Measurements from ENCODE around the gene CDH12.

CDH12 gene

DNA sequence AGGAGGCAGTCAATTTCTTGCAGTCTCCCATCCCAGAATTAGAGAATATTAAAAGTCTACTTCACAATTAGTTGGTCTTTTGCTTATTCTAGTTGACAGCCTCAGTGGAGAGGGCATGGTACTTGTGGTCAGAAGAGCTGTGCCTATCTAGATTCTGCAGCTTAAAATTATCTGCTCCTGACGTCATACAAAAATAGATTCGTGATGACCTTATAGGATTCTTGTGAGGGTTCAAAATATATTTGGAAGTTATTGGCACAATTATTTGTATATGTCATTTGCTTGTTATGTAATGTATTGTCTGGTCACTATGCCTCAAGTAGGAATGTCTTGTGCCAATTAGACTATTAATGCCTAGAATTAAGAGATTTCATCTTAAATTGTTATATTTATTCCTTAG is 142.5 kb downstream of the CDH12 start:
- Histone ChIP-seq H3K36me3 (ENCODE audit: insufficient read depth, low read length) (no peaks in the 10 kb centered on the region), H2AFZ (ENCODE audit: low read length, unreplicated experiment) (no peak overlapping the region), H3K27me3 (ENCODE audit: insufficient read depth, low read length) (no peaks in the 10 kb centered on the region), H3K4me1 (ENCODE audit: control insufficient read depth, insufficient read depth, low read length, unreplicated experiment) (no peaks in the 10 kb centered on the region), H3K4me3 (ENCODE audit: low read depth, low read length) (no peak overlapping the region), H3K27ac (ENCODE audit: low read depth, low read length) (no peak overlapping the region), H3K79me2 (ENCODE audit: control insufficient read depth, insufficient read depth, low read length, unreplicated experiment) (no peaks in the 10 kb centered on the region)

DNA sequence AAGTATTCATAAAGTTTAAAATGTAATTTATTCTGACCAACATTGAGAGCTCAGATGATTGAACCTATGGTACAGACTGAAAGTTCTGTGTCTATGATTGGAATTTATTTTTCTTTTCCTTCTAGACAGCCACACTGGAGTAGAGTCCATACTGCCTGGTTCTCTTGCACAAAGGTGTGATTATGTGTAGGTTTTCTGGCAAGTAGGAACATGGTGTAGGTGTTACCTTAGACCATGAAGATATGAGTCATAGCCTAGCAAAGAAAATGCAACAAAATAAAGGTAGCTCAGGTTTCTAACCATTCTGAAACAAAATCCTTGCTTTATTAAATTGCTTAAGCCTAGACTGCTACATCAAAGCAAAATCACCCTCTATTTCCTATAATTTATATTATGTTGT is 143.4 kb downstream of the CDH12 start:
- H3K4me3 ChIP-seq (ENCODE audit: low read depth, low read length) = no peak overlapping the region
- no peak overlapping the region for H3K27ac ChIP-seq (ENCODE audit: low read depth, low read length)
- H3K79me2 ChIP-seq (ENCODE audit: control insufficient read depth, insufficient read depth, low read length, unreplicated experiment) = no peaks in the 10 kb centered on the region
- no peaks in the 10 kb centered on the region for H3K4me1 ChIP-seq (ENCODE audit: control insufficient read depth, insufficient read depth, low read length, unreplicated experiment)
- no peaks in the 10 kb centered on the region for H3K27me3 ChIP-seq (ENCODE audit: insufficient read depth, low read length)
- no peaks in the 10 kb centered on the region for H3K36me3 ChIP-seq (ENCODE audit: insufficient read depth, low read length)
- no peak overlapping the region for H2AFZ ChIP-seq (ENCODE audit: low read length, unreplicated experiment)

DNA sequence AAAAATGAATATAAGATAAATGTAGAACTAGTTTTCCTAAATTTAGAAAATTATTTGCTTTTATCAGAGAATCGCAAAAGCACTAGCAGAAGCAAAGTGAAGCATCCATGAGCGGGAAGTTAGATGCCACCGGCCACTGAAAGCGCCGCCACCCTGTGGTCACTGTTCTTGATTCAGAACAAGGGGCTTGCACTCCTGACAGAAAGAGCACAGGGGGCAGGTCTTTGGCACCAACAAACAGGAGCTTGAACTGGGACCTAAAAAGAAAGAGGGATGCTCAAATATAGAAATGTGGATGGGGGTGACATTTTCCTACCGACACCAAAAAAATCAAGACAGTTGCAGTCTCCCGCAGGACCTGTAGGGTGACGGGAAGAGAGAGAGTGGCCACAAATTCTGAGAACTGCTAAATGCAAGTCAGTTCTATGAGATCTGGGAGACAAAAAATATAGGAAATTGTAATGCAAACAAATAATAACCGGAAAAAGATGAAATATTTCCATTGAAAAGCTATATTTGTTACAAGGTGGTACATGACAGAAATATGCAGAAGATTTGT is 144.3 kb downstream of the CDH12 start:
- no peaks in the 10 kb centered on the region for H3K27me3 ChIP-seq (ENCODE audit: insufficient read depth, low read length)
- H3K36me3 ChIP-seq (ENCODE audit: insufficient read depth, low read length) = no peaks in the 10 kb centered on the region
- no peak overlapping the region for H2AFZ ChIP-seq (ENCODE audit: low read length, unreplicated experiment)
- H3K4me3 ChIP-seq (ENCODE audit: low read depth, low read length) = no peak overlapping the region
- H3K4me1 ChIP-seq (ENCODE audit: control insufficient read depth, insufficient read depth, low read length, unreplicated experiment) = no peaks in the 10 kb centered on the region
- no peaks in the 10 kb centered on the region for H3K79me2 ChIP-seq (ENCODE audit: control insufficient read depth, insufficient read depth, low read length, unreplicated experiment)
- no peak overlapping the region for H3K27ac ChIP-seq (ENCODE audit: low read depth, low read length)

DNA sequence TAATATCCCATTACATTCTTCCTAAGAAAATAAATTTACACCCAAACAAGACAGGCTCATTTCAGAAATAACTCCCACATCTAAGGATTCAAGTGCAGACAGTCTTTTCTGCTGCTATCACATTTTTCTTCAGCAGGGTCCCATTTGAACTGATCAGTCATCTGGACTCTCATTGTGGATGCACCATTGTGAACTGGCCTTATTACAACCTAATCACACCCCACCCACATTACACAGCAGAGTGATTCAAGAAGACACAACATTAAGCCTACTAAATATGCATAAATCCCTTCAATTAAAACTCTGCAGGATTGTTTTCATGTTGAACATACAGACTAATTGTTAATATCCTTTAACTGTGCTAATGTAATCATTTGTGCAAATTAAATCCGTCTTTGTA is 146.2 kb downstream of the CDH12 start:
- no peaks in the 10 kb centered on the region for H3K79me2 ChIP-seq (ENCODE audit: control insufficient read depth, insufficient read depth, low read length, unreplicated experiment)
- no peaks in the 10 kb centered on the region for H3K27me3 ChIP-seq (ENCODE audit: insufficient read depth, low read length)
- H2AFZ ChIP-seq (ENCODE audit: low read length, unreplicated experiment) = no peak overlapping the region
- H3K4me1 ChIP-seq (ENCODE audit: control insufficient read depth, insufficient read depth, low read length, unreplicated experiment) = no peaks in the 10 kb centered on the region
- no peak overlapping the region for H3K4me3 ChIP-seq (ENCODE audit: low read depth, low read length)
- H3K36me3 ChIP-seq (ENCODE audit: insufficient read depth, low read length) = no peaks in the 10 kb centered on the region
- no peak overlapping the region for H3K27ac ChIP-seq (ENCODE audit: low read depth, low read length)

DNA sequence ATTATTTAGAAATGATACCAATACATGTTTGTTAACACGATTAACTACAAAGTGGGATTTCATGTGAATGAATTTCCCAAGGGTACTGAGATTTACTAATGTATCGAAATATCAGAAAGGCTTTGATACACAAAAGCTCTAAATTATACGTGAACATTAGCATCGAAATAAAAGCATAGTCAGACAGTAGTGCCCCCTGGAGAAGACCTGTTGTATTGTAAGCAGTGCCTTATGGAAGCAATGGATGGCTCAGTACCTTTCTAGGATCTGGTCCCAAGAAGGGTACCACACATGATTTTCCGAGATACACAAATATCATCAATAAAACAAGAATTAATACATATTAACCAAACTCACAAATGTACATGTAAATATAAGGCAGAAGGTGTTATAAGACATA is 153.8 kb downstream of the CDH12 start:
- Histone ChIP-seq H3K4me3 (ENCODE audit: low read depth, low read length) (no peak overlapping the region), H3K27ac (ENCODE audit: low read depth, low read length) (no peak overlapping the region), H3K36me3 (ENCODE audit: insufficient read depth, low read length) (no peaks in the 10 kb centered on the region)

DNA sequence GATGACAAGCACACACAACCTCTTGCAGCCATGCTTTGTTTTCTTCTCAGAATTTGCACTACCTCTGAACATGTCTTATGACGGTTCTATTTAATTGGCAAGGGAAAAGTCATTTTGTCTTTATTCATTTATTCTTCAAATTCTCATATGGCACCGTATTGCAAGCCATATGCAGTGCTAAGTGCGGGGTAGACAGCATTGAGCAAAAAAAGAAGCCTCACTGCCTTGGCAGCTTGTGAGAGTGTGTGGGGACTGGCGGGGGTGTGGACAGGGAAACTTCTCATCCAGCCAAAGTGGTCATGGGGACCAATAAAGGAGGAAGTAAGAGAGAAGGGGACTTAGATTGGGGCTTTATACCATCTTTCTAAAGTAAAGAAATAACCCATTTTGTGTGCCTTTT is 160.0 kb downstream of the CDH12 start:
- H3K36me3 ChIP-seq (ENCODE audit: insufficient read depth, low read length) = no peaks in the 10 kb centered on the region
- no peaks in the 10 kb centered on the region for H3K27me3 ChIP-seq (ENCODE audit: insufficient read depth, low read length)
- H3K27ac ChIP-seq (ENCODE audit: low read depth, low read length) = no peak overlapping the region
- H3K4me1 ChIP-seq (ENCODE audit: control insufficient read depth, insufficient read depth, low read length, unreplicated experiment) = no peaks in the 10 kb centered on the region
- no peaks in the 10 kb centered on the region for H3K79me2 ChIP-seq (ENCODE audit: control insufficient read depth, insufficient read depth, low read length, unreplicated experiment)
- no peak overlapping the region for H3K4me3 ChIP-seq (ENCODE audit: low read depth, low read length)
- H2AFZ ChIP-seq (ENCODE audit: low read length, unreplicated experiment) = no peak overlapping the region

More for the DNA sequence above, 153.8 kb downstream of the CDH12 start:
- no peaks in the 10 kb centered on the region for H3K79me2 ChIP-seq (ENCODE audit: control insufficient read depth, insufficient read depth, low read length, unreplicated experiment)
- H2AFZ ChIP-seq (ENCODE audit: low read length, unreplicated experiment) = no peak overlapping the region
- H3K4me1 ChIP-seq (ENCODE audit: control insufficient read depth, insufficient read depth, low read length, unreplicated experiment) = no peaks in the 10 kb centered on the region
- no peaks in the 10 kb centered on the region for H3K27me3 ChIP-seq (ENCODE audit: insufficient read depth, low read length)

DNA sequence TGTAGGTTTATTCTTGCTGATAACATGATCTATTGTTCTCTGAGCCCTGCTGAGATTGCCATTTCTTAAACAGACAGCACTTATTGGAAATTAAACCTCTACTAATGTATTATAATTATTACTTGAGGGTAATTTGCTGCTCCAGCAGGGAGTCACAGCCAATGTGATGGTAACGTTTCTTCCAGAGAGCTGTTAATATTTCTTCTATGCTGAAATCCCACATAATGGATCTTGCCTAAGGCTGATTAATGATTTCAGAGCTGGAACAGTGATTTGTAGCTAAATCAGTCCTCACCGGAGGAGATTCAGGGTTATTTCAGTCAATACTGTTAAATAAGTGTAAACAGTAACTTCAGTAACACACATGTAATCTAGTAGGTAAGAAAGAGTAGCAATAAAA is 170.1 kb downstream of the CDH12 start:
- Histone ChIP-seq H3K36me3 (ENCODE audit: insufficient read depth, low read length) (no peaks in the 10 kb centered on the region), H2AFZ (ENCODE audit: low read length, unreplicated experiment) (no peak overlapping the region), H3K27me3 (ENCODE audit: insufficient read depth, low read length) (no peaks in the 10 kb centered on the region), H3K27ac (ENCODE audit: low read depth, low read length) (no peak overlapping the region), H3K79me2 (ENCODE audit: control insufficient read depth, insufficient read depth, low read length, unreplicated experiment) (no peaks in the 10 kb centered on the region), H3K4me3 (ENCODE audit: low read depth, low read length) (no peak overlapping the region), H3K4me1 (ENCODE audit: control insufficient read depth, insufficient read depth, low read length, unreplicated experiment) (no peaks in the 10 kb centered on the region)

DNA sequence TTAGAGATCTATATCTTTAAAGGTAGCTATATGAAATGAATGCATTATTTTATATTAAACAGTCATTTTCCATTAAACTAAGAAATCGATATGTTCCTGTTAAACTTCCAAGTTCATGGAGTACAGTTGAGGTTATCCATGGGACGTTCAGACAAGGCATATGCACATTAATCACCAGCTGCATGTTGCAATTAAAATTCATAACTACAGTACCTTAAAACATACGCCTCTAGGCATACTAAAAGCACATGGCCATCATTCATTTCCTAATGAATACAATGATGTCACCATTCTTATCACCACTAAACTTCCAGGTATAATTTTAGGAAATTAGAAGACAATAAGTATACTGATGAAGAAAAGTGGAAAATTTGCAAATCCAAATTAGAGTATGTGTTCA is 174.3 kb downstream of the CDH12 start:
- Histone ChIP-seq H3K4me3 (ENCODE audit: low read depth, low read length) (no peak overlapping the region), H2AFZ (ENCODE audit: low read length, unreplicated experiment) (no peak overlapping the region), H3K36me3 (ENCODE audit: insufficient read depth, low read length) (no peaks in the 10 kb centered on the region), H3K79me2 (ENCODE audit: control insufficient read depth, insufficient read depth, low read length, unreplicated experiment) (no peaks in the 10 kb centered on the region), H3K27ac (ENCODE audit: low read depth, low read length) (no peak overlapping the region), H3K27me3 (ENCODE audit: insufficient read depth, low read length) (no peaks in the 10 kb centered on the region), H3K4me1 (ENCODE audit: control insufficient read depth, insufficient read depth, low read length, unreplicated experiment) (no peaks in the 10 kb centered on the region)

DNA sequence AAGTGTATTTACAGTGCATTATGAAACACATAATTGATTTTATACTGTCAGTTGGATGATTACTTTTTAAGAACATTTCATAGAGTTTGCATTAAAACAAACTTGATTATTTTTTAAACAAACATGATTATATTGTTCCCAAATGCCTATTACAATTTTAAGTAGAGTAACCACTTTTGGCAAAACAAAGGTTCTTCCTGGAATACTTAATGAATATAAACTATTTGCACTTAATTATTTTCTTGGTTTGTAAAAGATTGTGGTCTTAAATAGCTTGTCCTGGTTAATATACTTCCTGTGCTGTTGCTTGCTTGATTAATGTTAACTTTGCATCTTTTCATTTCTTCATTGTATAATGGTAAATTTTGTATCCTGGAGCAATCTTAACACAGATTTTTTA is 180.0 kb downstream of the CDH12 start:
- Histone ChIP-seq H3K36me3 (ENCODE audit: insufficient read depth, low read length) (no peaks in the 10 kb centered on the region), H3K4me1 (ENCODE audit: control insufficient read depth, insufficient read depth, low read length, unreplicated experiment) (no peaks in the 10 kb centered on the region), H3K27me3 (ENCODE audit: insufficient read depth, low read length) (no peaks in the 10 kb centered on the region), H3K27ac (ENCODE audit: low read depth, low read length) (no peak overlapping the region), H3K79me2 (ENCODE audit: control insufficient read depth, insufficient read depth, low read length, unreplicated experiment) (no peaks in the 10 kb centered on the region), H2AFZ (ENCODE audit: low read length, unreplicated experiment) (no peak overlapping the region), H3K4me3 (ENCODE audit: low read depth, low read length) (no peak overlapping the region)

DNA sequence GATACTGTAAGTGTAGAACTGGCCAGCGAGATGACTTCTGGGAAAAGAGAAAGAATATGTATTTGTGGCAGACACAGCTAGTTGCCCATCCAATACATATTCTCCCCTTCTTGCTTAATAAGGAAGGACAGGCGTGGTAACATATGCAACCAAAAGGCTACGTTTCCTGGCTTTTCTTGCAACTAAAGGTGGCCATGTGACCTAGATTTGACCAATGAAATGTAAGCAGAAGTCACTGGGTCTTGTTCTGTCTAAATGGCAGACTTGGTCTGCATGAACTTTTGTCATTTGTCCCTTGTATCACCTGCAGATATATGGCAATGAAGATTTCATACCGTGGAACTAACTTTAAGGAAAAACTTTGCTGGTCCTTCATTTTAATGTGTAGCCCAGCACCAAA is 183.8 kb downstream of the CDH12 start:
- Histone ChIP-seq H3K36me3 (ENCODE audit: insufficient read depth, low read length) (no peaks in the 10 kb centered on the region), H3K79me2 (ENCODE audit: control insufficient read depth, insufficient read depth, low read length, unreplicated experiment) (no peaks in the 10 kb centered on the region), H3K4me1 (ENCODE audit: control insufficient read depth, insufficient read depth, low read length, unreplicated experiment) (no peaks in the 10 kb centered on the region), H3K27me3 (ENCODE audit: insufficient read depth, low read length) (no peaks in the 10 kb centered on the region), H2AFZ (ENCODE audit: low read length, unreplicated experiment) (no peak overlapping the region), H3K4me3 (ENCODE audit: low read depth, low read length) (no peak overlapping the region), H3K27ac (ENCODE audit: low read depth, low read length) (no peak overlapping the region)

DNA sequence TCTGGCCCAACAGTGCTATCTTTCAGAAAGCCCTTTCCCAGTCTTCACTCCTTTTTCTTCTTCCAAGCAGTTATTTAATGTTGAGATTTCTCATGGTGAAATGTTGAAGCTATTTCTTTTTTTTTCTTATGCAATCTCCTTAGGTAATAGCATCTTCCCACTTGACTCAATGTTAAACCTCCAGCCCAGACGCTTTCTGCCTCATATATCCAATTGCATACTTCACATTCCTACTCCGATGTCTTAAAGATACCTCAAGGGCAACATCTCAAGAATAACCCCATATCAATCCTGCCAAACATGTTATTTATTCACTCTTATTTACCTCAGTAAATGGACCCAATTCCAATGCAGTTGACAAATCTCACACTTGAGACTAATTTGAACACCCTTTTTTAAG is 187.3 kb downstream of the CDH12 start:
- Histone ChIP-seq H3K4me1 (ENCODE audit: control insufficient read depth, insufficient read depth, low read length, unreplicated experiment) (no peaks in the 10 kb centered on the region), H2AFZ (ENCODE audit: low read length, unreplicated experiment) (no peak overlapping the region), H3K27ac (ENCODE audit: low read depth, low read length) (no peak overlapping the region), H3K36me3 (ENCODE audit: insufficient read depth, low read length) (no peaks in the 10 kb centered on the region), H3K4me3 (ENCODE audit: low read depth, low read length) (no peak overlapping the region), H3K79me2 (ENCODE audit: control insufficient read depth, insufficient read depth, low read length, unreplicated experiment) (no peaks in the 10 kb centered on the region), H3K27me3 (ENCODE audit: insufficient read depth, low read length) (no peaks in the 10 kb centered on the region)
